ENCODE results near the gene CDC14A.

DNA sequence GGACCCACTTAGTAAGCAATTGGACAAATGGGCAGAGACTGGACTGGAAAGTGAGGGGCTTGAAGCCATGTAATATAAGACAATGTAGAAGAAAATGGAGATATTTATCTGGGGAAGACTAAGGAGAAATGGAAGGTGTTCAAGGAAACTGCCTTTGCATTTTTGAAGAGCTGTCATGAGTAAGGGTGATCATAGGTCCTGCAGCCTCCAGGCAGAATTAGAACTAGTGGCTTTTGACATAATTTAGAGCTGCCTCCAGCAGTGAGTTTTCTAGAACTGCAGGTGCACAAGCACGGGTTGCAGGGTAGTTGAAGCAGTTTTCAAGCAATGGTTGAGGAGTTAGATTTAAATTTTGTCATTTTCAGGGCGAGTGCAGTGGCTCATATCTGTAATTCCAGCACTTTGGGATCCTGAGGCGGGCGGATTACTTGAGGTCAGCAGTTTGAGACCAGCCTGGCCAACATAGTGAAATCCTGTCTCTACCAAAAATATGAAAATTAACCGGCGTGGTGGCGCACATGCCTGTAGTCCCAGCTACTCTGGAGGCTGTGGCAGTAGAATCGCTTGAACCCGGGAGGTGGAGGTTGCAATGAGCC, 3.7 kb upstream of the CDC14A start:
- TF ChIP-seq, protein P1, sequence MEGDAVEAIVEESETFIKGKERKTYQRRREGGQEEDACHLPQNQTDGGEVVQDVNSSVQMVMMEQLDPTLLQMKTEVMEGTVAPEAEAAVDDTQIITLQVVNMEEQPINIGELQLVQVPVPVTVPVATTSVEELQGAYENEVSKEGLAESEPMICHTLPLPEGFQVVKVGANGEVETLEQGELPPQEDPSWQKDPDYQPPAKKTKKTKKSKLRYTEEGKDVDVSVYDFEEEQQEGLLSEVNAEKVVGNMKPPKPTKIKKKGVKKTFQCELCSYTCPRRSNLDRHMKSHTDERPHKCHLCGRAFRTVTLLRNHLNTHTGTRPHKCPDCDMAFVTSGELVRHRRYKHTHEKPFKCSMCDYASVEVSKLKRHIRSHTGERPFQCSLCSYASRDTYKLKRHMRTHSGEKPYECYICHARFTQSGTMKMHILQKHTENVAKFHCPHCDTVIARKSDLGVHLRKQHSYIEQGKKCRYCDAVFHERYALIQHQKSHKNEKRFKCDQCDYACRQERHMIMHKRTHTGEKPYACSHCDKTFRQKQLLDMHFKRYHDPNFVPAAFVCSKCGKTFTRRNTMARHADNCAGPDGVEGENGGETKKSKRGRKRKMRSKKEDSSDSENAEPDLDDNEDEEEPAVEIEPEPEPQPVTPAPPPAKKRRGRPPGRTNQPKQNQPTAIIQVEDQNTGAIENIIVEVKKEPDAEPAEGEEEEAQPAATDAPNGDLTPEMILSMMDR (IDR thresholded peaks at IDR 0.05) = no peak
- TF ChIP-seq POLR2A (IDR thresholded peaks at IDR 0.05) = no peak

Data from tibial nerve (tissue), 3 donors.